Activated CD4-positive, alpha-beta T cell treated with anti-CD3 and anti-CD28 coated beads, Interleukin-2, Interleukin-4, amounts not matched to agents 100 ng/mL and 50 ng/mL, durations not matched to agents 16 hours and 8 hours (primary cell): ENCODE data around the gene LCN15.
"Not testable (repeated sequence)": the region's sequence is repeated elsewhere in the genome, so short reads cannot be mapped to it uniquely, and the experiment has no call there.

ENCODE experiments used
- DNase-seq: peaks from one replicate; pipeline ENCODE4 v3.0.0-alpha.2; 2020; ENCODE audit warnings: low spot score

The LCN15 gene

GRCh38 chr9:136755302-136756133, 8.8 kb downstream of the LCN15 start:
- not testable (repeated sequence) for DNase-seq

GRCh38 chr9:136754626-136755301, 9.6 kb downstream of the LCN15 start:
- no peak for DNase-seq

- no peak for DNase-seq
Measured at GRCh38 chr9:136754059-136754572, 10.2 kb downstream of the LCN15 start.

- no peak for DNase-seq
Measured at GRCh38 chr9:136753371-136754058, 10.8 kb downstream of the LCN15 start.

GRCh38 chr9:136751814-136752213, 12.5 kb downstream of the LCN15 start:
- DNase-seq, result no peak

- no peak for DNase-seq
Measured at GRCh38 chr9:136751244-136751643, 13.1 kb downstream of the LCN15 start.

- peak; percentile 71 for DNase-seq
Measured at GRCh38 chr9:136750526-136750925, 13.8 kb downstream of the LCN15 start.

GRCh38 chr9:136748666-136749611, 15.4 kb downstream of the LCN15 start:
- no peak for DNase-seq

GRCh38 chr9:136748201-136748600, 16.1 kb downstream of the LCN15 start, which contains the start of gene LCN6:
TSS of gene LCN6 (minus strand) at chr9:136748525. CDS start at chr9:136748483, 42 bp downstream.
- no peak for DNase-seq

GRCh38 chr9:136747161-136748060, 16.9 kb downstream of the LCN15 start:
- no peak for DNase-seq

GRCh38 chr9:136746621-136747020, 17.7 kb downstream of the LCN15 start:
- no peak for DNase-seq

GRCh38 chr9:136746155-136746490, 18.2 kb downstream of the LCN15 start:
- DNase-seq, result no peak

- DNase-seq, result no peak
Measured at GRCh38 chr9:136745389-136746154, 18.7 kb downstream of the LCN15 start.

- DNase-seq, result no peak
Measured at GRCh38 chr9:136744773-136745172, 19.5 kb downstream of the LCN15 start.

- DNase-seq, result no peak
Measured at GRCh38 chr9:136743639-136744211, 20.6 kb downstream of the LCN15 start.

GRCh38 chr9:136742591-136743391, 21.5 kb downstream of the LCN15 start, which contains the start of gene LCN10:
TSS of gene LCN10 (minus strand) at chr9:136742940. CDS start at chr9:136742903, 37 bp downstream.
- no peak for DNase-seq

- peak; percentile 28 for DNase-seq
Measured at GRCh38 chr9:136741883-136742571, 22.3 kb downstream of the LCN15 start.
